ENCODE results near the gene ZNF629. TPM values are rescaled to one million over a fixed set of nuclear protein-coding genes. Genes with fewer than 3 reads are reported as not detected.

The ZNF629 gene
- total RNA-seq, 1 experiment from 2014 or later = 19.6 TPM

- Histone ChIP-seq H3K27ac (peak overlapping the region; percentile 68; the same call in 1 of the 2 replicates), H3K4me3 (peak overlapping the region; percentile 75), H3K36me3 (peaks cover 4% of the 10 kb centered on the region; the same call in 1 of the 2 replicates), H3K27me3 (replicated peaks) (no peaks in the 10 kb centered on the region), H3K4me1 (replicated peaks) (peaks cover 14% of the 10 kb centered on the region), H3K9me3 (replicated peaks) (no peaks in the 10 kb centered on the region)
- no peak for DNase-seq (ENCODE audit: low read depth in 1 of 2, low spot score in 2 of 2)
Measured at GRCh38 chr16:30805056-30805369, 18.0 kb upstream of the ZNF629 start.

DNA sequence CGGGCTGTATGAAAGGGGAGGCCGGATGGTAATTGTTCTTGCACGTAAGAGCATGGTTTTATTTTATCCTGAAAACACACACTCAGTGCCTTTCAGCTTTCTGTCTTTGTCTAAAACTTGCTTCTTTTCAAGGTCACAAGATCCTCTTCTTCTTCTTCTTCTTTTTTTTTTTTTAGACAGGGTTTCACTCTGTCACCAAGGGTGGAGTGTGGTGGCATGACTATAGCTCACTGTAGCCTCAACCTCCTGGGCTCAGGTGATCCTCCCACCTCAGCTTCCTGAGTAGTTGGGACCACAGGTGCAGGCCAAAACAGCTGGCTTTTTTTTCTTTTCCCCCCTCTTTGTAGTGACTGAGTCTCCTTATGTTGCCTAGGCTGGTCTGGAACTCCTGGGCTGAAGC lies 15.9 kb upstream of the ZNF629 start:
- Histone ChIP-seq H3K27ac (no peak overlapping the region), H3K4me3 (no peak overlapping the region), H3K4me1 (replicated peaks) (peaks cover 14% of the 10 kb centered on the region), H3K36me3 (peaks cover 4% of the 10 kb centered on the region; the same call in 1 of the 2 replicates), H3K27me3 (replicated peaks) (0 out of 2 replicates have a peak, but pooled peaks cover 2% of the 10 kb centered on the region), H3K9me3 (replicated peaks) (no peaks in the 10 kb centered on the region)
- no peak for DNase-seq (ENCODE audit: low read depth in 1 of 2, low spot score in 2 of 2)

GRCh38 chr16:30797670-30798309 lies 10.8 kb upstream of the ZNF629 start:
- H3K4me3 ChIP-seq = no peak overlapping the region
- H3K27me3 ChIP-seq (replicated peaks) = 0 out of 2 replicates have a peak, but pooled peaks cover 2% of the 10 kb centered on the region
- no peaks in the 10 kb centered on the region for H3K36me3 ChIP-seq
- no peak for DNase-seq (ENCODE audit: low read depth in 1 of 2, low spot score in 2 of 2)
- H3K4me1 ChIP-seq (replicated peaks) = no peaks in the 10 kb centered on the region
- H3K9me3 ChIP-seq (replicated peaks) = no peaks in the 10 kb centered on the region
- no peak overlapping the region for H3K27ac ChIP-seq

DNA sequence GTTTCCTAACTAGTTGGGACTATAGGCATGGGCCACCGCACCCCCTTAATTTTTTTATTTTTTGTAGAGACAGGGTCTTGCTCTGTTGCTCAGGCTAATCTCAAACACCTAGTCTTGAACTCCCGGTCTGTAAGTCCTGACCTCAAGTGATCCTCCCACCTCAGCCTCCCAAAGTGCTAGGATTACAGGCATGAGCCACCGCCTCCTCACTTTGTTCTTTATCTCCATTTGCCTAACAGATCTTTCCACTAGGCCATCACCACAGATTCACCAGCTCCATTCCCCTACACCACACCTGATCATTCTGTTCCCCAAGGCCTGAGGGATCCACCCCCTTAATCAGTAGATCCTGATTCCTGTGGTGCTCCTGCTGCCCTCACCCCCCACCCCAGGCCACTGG lies 7.6 kb upstream of the ZNF629 start:
- H3K27ac ChIP-seq = no peak overlapping the region

DNA sequence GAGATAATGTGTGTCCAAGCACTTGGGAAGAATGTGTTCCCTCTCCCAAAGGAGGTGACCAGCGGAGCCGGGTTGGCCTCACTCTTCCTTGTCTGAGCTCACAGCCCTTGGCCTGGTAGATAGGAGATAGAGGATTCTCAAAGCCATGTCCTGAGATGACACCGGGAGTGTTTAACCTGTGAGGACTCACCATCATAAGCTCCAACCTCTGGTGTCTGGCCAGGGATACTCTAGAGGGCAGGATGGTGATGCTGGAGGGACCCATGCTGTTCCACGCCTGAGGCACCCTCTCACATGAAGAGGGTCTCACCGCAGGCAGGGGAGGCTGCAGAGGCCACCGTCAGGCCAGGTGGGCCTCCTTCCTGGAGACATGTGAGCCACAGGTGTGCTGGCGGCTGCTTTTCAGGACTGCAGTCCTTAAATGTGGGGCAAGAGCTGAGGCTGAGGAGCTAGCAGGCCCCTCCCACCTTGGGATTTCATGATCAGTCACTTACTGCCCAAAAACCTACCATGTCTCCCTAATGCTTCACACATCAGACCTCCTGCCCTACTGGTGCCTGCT lies 6.6 kb upstream of the ZNF629 start:
- Histone ChIP-seq H3K4me1 (replicated peaks) (no peaks in the 10 kb centered on the region), H3K27me3 (replicated peaks) (no peaks in the 10 kb centered on the region), H3K27ac (no peak overlapping the region), H3K4me3 (no peak overlapping the region), H3K9me3 (replicated peaks) (no peaks in the 10 kb centered on the region), H3K36me3 (no peaks in the 10 kb centered on the region)
- no peak for DNase-seq (ENCODE audit: low read depth in 1 of 2, low spot score in 2 of 2)

More for the DNA sequence above, 7.6 kb upstream of the ZNF629 start:
- Histone ChIP-seq H3K4me1 (replicated peaks) (no peaks in the 10 kb centered on the region), H3K27me3 (replicated peaks) (no peaks in the 10 kb centered on the region), H3K36me3 (no peaks in the 10 kb centered on the region), H3K4me3 (no peak overlapping the region), H3K9me3 (replicated peaks) (no peaks in the 10 kb centered on the region)
- no peak for DNase-seq (ENCODE audit: low read depth in 1 of 2, low spot score in 2 of 2)

DNA sequence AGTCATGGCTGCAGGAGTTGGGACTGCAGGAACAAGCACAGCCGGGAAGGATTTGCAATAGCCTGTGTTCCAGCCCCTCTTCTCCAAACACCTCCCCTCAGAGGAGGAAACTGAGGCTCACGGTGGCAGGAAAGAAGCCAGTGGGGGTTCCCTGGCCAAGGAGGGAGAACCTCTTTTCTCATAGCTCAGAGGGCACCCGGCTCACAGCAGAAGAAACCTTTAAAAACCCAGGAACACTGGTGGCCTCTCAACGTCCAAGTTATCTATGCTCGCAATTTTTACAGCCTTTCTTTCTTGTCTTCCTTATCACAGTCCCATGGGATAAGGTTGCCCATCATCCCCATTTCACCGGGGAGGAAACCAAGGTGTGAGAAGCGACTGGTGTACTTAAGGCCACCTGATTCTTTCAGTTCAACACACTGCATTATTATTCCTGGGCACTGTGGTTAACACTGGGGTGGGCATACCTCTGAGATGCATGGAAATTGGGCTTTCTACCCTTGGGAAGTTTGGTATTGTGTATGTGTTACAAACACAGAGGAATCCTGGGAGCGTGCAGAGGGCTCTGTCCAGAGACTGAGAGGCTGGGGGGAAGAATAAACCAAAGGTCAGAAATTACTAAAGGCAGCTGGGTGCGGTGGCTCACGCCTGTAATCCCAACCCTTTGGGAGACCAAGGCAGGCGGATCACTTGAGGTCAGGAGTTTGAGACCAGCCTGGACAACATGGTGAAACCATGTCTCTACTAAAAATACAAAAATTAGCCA lies 791 bp upstream of the ZNF629 start:
- Histone ChIP-seq H3K4me3 (peak overlapping the region; percentile 74), H3K27ac (peak overlapping the region; percentile 78; the same call in 1 of the 2 replicates), H3K27me3 (replicated peaks) (no peaks in the 10 kb centered on the region), H3K4me1 (replicated peaks) (peaks cover 12% of the 10 kb centered on the region), H3K36me3 (peaks cover 20% of the 10 kb centered on the region), H3K9me3 (replicated peaks) (no peaks in the 10 kb centered on the region)
- no peak for DNase-seq (ENCODE audit: low read depth in 1 of 2, low spot score in 2 of 2)

DNA sequence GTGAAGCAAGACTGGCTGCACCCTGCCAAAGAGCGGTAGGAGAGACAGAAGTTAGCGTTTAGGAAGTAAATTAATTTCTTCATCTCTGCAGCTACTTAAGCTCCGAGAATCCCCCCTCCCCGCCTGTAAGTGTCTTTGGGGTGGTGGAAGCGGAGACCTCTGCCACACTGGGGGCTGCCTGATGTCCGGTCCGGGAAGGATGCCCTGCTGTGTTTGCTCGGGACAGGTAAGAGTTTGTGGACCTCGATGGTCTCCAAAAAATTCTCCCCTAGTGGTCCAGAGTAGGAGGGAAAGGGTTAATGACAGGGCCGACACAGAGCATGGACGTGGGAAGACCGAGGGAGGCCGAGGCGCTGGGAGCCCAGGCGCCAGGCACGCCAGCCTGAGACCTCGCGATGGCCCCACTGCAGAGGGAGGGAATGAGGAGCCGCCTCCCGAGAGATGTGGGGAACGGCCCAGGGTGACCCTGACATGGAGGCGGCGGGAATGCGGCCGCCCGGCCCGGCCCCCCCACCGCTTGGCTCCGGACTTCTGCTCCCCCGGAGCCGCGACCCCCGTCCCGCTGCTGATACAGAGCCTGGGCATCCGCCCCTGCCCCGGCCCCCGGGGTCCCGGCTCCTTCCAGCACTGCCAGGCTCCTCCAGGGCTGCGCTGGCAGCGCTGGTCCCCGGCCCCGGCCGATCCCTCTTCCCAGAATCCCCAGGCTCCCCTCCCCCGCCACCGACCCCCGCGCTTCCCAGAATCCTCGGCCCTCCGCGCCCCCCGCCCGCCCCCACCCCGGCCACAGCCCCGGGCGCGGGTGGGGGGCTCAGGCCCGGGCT lies 680 bp downstream of the ZNF629 start:
- H3K36me3 ChIP-seq = peaks cover 35% of the 10 kb centered on the region
- DNase-seq (ENCODE audit: low read depth in 1 of 2, low spot score in 2 of 2) = peak; percentile 46 to 73
- no peaks in the 10 kb centered on the region for H3K9me3 ChIP-seq (replicated peaks)
- no peaks in the 10 kb centered on the region for H3K27me3 ChIP-seq (replicated peaks)
- H3K4me1 ChIP-seq (replicated peaks) = peaks cover 12% of the 10 kb centered on the region
- peak overlapping the region; percentile 74 for H3K4me3 ChIP-seq
- H3K27ac ChIP-seq = peak overlapping the region; percentile 78

DNA sequence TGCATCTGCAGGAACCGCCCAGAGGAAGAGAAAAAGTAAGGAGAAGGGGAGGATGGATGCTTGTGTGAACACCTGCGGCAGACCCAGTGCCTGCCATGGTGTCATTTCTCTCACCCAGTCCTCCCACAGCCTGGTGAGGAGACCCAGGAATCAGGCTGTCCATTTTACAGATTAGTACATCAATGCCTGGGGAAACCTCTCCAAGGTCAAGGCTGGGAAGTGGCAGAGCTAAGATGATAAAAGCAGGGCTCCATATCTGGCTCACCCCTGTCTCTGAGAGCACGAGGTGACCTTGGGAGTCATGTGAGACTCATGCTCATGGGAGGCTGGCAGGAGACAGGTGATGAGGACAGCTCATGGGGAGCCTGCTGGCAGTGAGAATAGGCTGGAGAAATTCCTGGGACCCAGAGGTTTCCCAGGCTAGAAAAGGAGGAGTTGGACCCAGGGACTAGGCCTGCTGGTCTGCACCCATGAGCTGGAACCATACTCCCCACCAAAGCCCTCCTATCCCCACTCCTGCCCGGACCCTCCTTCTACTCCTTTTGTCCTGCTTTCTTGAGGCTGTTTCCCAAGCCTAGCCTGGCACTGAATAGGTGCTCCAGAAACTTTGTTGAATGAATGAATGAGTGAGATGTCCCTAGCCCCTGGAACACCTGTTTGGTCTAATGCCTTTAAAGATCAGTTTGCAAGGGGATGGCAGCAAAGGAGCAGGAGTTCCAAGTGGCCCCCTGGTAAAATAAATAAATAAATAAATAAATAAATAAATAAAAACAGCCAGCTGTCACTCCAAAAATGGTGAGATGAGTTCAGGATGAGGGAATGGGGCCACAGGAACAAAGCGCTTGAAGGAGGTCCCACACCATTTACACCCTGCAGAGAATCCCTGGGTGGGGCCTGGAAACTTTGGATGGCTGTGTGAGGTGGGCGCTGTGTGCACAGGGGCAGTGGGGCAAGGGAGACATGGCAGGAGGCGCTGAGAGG lies 1.6 kb downstream of the ZNF629 start:
- H3K27me3 ChIP-seq (replicated peaks) = no peaks in the 10 kb centered on the region
- H3K9me3 ChIP-seq (replicated peaks) = no peaks in the 10 kb centered on the region
- H3K4me3 ChIP-seq = peak overlapping the region; percentile 74
- no peak for DNase-seq (ENCODE audit: low read depth in 1 of 2, low spot score in 2 of 2)
- peaks cover 43% of the 10 kb centered on the region for H3K36me3 ChIP-seq
- no peak overlapping the region for H3K27ac ChIP-seq
- H3K4me1 ChIP-seq (replicated peaks) = peaks cover 12% of the 10 kb centered on the region

- Histone ChIP-seq H3K4me1 (replicated peaks) (peaks cover 12% of the 10 kb centered on the region), H3K4me3 (no peak overlapping the region), H3K36me3 (peaks cover 55% of the 10 kb centered on the region), H3K9me3 (replicated peaks) (no peaks in the 10 kb centered on the region), H3K27ac (no peak overlapping the region), H3K27me3 (replicated peaks) (no peaks in the 10 kb centered on the region)
- DNase-seq (ENCODE audit: low read depth in 1 of 2, low spot score in 2 of 2) = no peak
Measured at GRCh38 chr16:30784215-30784614, 2.8 kb downstream of the ZNF629 start.

- Histone ChIP-seq H3K27ac (no peak overlapping the region), H3K36me3 (peaks cover 62% of the 10 kb centered on the region), H3K27me3 (replicated peaks) (no peaks in the 10 kb centered on the region), H3K9me3 (replicated peaks) (no peaks in the 10 kb centered on the region), H3K4me1 (replicated peaks) (peaks cover 12% of the 10 kb centered on the region), H3K4me3 (no peak overlapping the region)
- DNase-seq (ENCODE audit: low read depth in 1 of 2, low spot score in 2 of 2) = no peak
Measured at GRCh38 chr16:30783280-30784109, 3.5 kb downstream of the ZNF629 start.

DNA sequence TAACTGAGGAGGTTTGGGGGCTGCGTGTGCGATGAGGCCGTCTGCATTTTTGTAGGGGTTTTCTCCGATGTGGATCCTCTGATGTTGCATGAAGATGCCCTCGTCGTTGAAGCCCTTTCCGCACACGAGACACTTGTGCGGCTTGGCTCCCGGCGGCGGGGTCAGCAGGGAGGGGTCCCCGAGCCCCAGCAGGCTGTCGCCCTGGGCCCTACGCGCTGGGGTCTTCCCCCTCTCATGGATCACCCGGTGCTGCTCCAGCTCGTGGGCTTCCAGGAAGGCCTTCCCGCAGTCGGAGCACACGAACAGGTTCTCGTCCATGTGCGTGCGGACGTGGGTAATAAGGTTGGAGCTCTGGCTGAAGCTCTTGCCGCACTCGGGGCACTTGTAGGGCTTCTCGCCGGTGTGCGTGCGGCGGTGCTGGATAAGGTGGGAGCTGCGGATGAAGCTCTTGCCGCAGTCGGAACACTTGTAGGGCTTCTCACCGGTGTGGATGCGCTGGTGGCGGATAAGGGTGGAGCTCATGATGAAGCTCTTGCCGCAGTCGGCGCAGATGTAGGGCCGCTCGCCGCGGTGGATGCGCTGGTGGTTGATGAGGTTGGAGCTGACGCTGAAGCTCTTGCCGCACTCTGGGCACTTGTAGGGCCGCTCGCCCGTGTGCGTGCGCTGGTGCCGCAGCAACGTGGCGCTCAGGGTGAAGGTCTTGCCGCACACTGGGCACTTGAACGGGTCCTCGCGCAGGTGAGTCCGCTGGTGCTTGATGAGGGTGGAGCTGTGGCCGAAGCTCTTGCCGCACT lies 4.3 kb downstream of the ZNF629 start:
- H3K36me3 ChIP-seq = peaks cover 69% of the 10 kb centered on the region

More for the DNA sequence above, 4.3 kb downstream of the ZNF629 start:
- H3K9me3 ChIP-seq (replicated peaks) = no peaks in the 10 kb centered on the region
- H3K27ac ChIP-seq = no peak overlapping the region
- no peaks in the 10 kb centered on the region for H3K27me3 ChIP-seq (replicated peaks)
- peaks cover 9% of the 10 kb centered on the region for H3K4me1 ChIP-seq (replicated peaks)
- H3K4me3 ChIP-seq = no peak overlapping the region
- DNase-seq (ENCODE audit: low read depth in 1 of 2, low spot score in 2 of 2) = no peak

Measured in SJSA1 (cell line).